Neural progenitor cell (in vitro differentiated cells): ENCODE data around the gene PHKA1. TPM values are rescaled to one million over a fixed set of nuclear protein-coding genes. Genes with fewer than 3 reads are reported as not detected.

ENCODE experiments used
- DNase-seq: peaks from one replicate; pipeline ENCODE4 v3.0.0-alpha.2; 2016; ENCODE audit warnings: low spot score
- H2AFZ ChIP-seq: fragments of 200-600 bp; sonication (generic); replicated peaks from 2 replicates; pipeline ENCODE4 v1.6.1; 2016; ENCODE audit warnings: antibody characterized with exemption
- H3F3A ChIP-seq: fragments of 200-600 bp; sonication (generic); 2 replicates; pipeline ENCODE4 v1.6.1; 2016; ENCODE audit warnings: antibody characterized with exemption, low read depth
- H3K27ac ChIP-seq: fragments of 200-600 bp; sonication (generic); 2 replicates; pipeline ENCODE4 v1.5.1; 2016; ENCODE audit warnings: mild to moderate bottlenecking
- H3K27me3 ChIP-seq: fragments of 200-600 bp; sonication (generic); 2 replicates; pipeline ENCODE4 v1.6.1; 2016; ENCODE audit warnings: mild to moderate bottlenecking, moderate library complexity
- H3K36me3 ChIP-seq: fragments of 200-600 bp; sonication (generic); 2 replicates; pipeline ENCODE4 v1.5.1; 2016
- H3K4me1 ChIP-seq: fragments of 200-600 bp; sonication (generic); 2 replicates; pipeline ENCODE4 v1.6.1; 2016; ENCODE audit warnings: mixed run types
- H3K4me2 ChIP-seq: fragments of 200-600 bp; sonication (generic); 2 replicates; pipeline ENCODE4 v1.6.1; 2016
- H3K4me3 ChIP-seq: fragments of 200-600 bp; sonication (generic); 2 replicates; pipeline ENCODE4 v1.5.1; 2016
- H3K79me2 ChIP-seq: fragments of 200-600 bp; sonication (generic); 2 replicates; pipeline ENCODE4 v1.6.1; 2016; ENCODE audit warnings: low read depth
- H3K9ac ChIP-seq: fragments of 200-600 bp; sonication (generic); 2 replicates; pipeline ENCODE4 v1.6.1; 2016
- H3K9me3 ChIP-seq: fragments of 200-600 bp; sonication (generic); 2 replicates; pipeline ENCODE4 v1.5.1; 2016; ENCODE audit warnings: low read depth
- H4K20me1 ChIP-seq: fragments of 200-600 bp; sonication (generic); 2 replicates; pipeline ENCODE4 v1.6.1; 2016; ENCODE audit warnings: low read depth
- H3K27ac Mint-ChIP-seq: 3 replicates; pipeline ENCODE4 v1.8.0; 2021; ENCODE audit warnings: mixed read lengths
- H3K27me3 Mint-ChIP-seq: 2 replicates; pipeline ENCODE4 v1.8.0; 2022; ENCODE audit warnings: low read depth, mild to moderate bottlenecking, inconsistent platforms, moderate library complexity, mixed read lengths; ENCODE audit not compliant: insufficient read depth
- H3K36me3 Mint-ChIP-seq: 3 replicates; pipeline ENCODE4 v1.8.0; 2021; ENCODE audit warnings: mixed read lengths
- H3K4me1 Mint-ChIP-seq: 3 replicates; pipeline ENCODE4 v1.8.0; 2021; ENCODE audit warnings: mixed read lengths
- H3K4me3 Mint-ChIP-seq: 3 replicates; pipeline ENCODE4 v1.8.0; 2021; ENCODE audit warnings: mild to moderate bottlenecking, moderate library complexity, mixed read lengths
- H3K9me3 Mint-ChIP-seq: 3 replicates; pipeline ENCODE4 v1.8.0; 2020; ENCODE audit warnings: mixed read lengths
- EZH2 ChIP-seq: fragments of 200-600 bp; sonication (generic); IDR thresholded peaks from 2 replicates; pipeline ENCODE4 v1.6.1; 2017; ENCODE audit warnings: antibody characterized with exemption, mild to moderate bottlenecking, moderate library complexity
- EZH2phosphoT487 ChIP-seq: fragments of 200-600 bp; sonication (generic); IDR thresholded peaks from 2 replicates; pipeline ENCODE4 v1.6.1; 2017; ENCODE audit warnings: antibody characterized with exemption
- total RNA-seq: library from RNA; depleted of rRNA; stranded (reverse); fragments of >200 nt; gene quantifications from 2 replicates; pipeline ENCODE4 v1.2.3, GENCODE V29; 2015; ENCODE audit warnings: low replicate concordance
- TF ChIP-seq, protein P1 (sequence below): fragments of 200-600 bp; sonication (generic); IDR thresholded peaks from 2 replicates; pipeline ENCODE4 v1.5.1; 2017; ENCODE audit warnings: antibody characterized with exemption, mild to moderate bottlenecking

Gene PHKA1
- total RNA-seq, 1 donor from 2014 or later, result 5.1 TPM

DNA sequence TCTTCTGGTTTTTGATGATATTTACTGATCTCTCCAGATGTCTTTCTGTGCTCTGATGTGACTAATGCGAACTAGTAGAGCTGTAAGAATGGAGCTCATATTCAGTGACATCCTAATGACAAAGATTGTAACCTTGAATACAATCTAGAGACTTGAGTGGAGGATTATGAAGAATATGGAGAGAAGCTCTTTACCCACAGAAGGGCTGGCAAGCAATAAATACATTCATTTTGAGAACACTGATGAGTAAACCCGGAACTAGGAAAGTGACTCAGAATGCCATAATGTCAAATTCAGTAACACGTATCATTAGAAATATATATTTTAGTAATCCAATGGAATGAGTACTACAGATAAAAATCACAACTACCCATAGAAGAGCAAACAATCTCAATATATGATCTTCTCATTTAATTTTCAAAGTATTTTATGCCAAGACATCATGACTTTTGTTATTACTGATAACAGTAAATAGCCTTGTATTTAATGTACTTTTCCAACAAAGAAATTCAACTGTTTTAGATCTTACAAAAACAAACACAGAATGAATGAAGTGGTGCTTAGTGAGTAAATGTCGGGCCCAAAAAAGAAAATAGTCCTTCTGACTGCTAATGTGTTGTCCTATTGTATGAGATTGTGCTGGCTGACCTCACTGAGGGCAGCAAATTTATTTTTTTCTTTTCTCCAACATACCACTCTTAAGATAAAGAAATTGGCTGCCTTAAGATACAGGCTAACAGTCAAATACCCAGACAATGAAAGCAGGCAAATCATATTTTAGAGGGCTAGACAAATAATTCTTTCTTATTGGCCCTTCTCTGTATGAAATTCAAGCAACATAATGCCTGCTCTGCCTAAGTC is 92.3 kb downstream of the PHKA1 start:
- no peaks in the 10 kb centered on the region for H3K27me3 ChIP-seq
- H3K4me3 ChIP-seq, result no peak overlapping the region
- no peaks in the 10 kb centered on the region for H3K79me2 ChIP-seq
- H3K36me3 ChIP-seq, result no peaks in the 10 kb centered on the region
- H3K9me3 ChIP-seq, result no peaks in the 10 kb centered on the region
- no peaks in the 10 kb centered on the region for H3K27me3 Mint-ChIP-seq
- no peaks in the 10 kb centered on the region for H3F3A ChIP-seq
- no peak overlapping the region for H3K4me3 Mint-ChIP-seq
- H3K36me3 Mint-ChIP-seq, result no peaks in the 10 kb centered on the region
- H3K9ac ChIP-seq, result no peak overlapping the region
- H3K4me1 Mint-ChIP-seq, result no peaks in the 10 kb centered on the region
- H3K4me1 ChIP-seq, result no peaks in the 10 kb centered on the region
- DNase-seq, result no peak
- H3K9me3 Mint-ChIP-seq, result no peaks in the 10 kb centered on the region
- H3K4me2 ChIP-seq, result no peak overlapping the region
- TF ChIP-seq EZH2phosphoT487 (no peak), EZH2 (no peak)
- TF ChIP-seq, protein P1, sequence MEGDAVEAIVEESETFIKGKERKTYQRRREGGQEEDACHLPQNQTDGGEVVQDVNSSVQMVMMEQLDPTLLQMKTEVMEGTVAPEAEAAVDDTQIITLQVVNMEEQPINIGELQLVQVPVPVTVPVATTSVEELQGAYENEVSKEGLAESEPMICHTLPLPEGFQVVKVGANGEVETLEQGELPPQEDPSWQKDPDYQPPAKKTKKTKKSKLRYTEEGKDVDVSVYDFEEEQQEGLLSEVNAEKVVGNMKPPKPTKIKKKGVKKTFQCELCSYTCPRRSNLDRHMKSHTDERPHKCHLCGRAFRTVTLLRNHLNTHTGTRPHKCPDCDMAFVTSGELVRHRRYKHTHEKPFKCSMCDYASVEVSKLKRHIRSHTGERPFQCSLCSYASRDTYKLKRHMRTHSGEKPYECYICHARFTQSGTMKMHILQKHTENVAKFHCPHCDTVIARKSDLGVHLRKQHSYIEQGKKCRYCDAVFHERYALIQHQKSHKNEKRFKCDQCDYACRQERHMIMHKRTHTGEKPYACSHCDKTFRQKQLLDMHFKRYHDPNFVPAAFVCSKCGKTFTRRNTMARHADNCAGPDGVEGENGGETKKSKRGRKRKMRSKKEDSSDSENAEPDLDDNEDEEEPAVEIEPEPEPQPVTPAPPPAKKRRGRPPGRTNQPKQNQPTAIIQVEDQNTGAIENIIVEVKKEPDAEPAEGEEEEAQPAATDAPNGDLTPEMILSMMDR, result no peak
- H2AFZ ChIP-seq, result no peak overlapping the region
- H3K27ac Mint-ChIP-seq, result no peak overlapping the region
- H3K27ac ChIP-seq, result no peak overlapping the region
- no peaks in the 10 kb centered on the region for H4K20me1 ChIP-seq

DNA sequence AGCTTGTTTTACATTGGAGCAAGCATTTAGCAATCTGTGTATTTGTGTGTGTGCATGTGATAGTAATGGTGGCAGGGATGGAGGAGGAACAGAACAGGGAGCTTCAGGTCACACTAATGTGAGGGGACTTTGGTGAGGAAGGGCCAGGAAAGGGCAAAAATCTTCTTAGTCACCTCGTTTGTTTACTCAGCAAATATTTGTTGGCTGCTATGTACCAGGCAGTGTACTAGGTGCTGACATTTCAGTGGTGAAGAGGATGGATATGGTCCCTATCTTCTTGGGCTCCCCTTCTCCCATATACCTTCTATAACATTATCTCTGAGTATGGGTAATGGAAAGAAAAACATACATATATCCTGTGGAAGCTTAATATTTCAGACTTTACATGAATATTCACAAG is 92.9 kb downstream of the PHKA1 start:
- no peak overlapping the region for H3K4me3 Mint-ChIP-seq
- Histone ChIP-seq H3K27me3 (no peaks in the 10 kb centered on the region), H4K20me1 (no peaks in the 10 kb centered on the region), H3K27ac (no peak overlapping the region), H3K4me2 (no peak overlapping the region), H3K79me2 (no peaks in the 10 kb centered on the region), H2AFZ (no peak overlapping the region), H3K36me3 (no peaks in the 10 kb centered on the region), H3K9me3 (no peaks in the 10 kb centered on the region), H3F3A (no peaks in the 10 kb centered on the region), H3K9ac (no peak overlapping the region), H3K4me3 (no peak overlapping the region), H3K4me1 (no peaks in the 10 kb centered on the region)
- H3K4me1 Mint-ChIP-seq, result no peaks in the 10 kb centered on the region
- TF ChIP-seq, protein P1, result no peak
- TF ChIP-seq EZH2 (no peak), EZH2phosphoT487 (no peak)
- H3K27ac Mint-ChIP-seq, result no peak overlapping the region
- no peaks in the 10 kb centered on the region for H3K9me3 Mint-ChIP-seq
- DNase-seq, result no peak
- H3K27me3 Mint-ChIP-seq, result no peaks in the 10 kb centered on the region
- H3K36me3 Mint-ChIP-seq, result no peaks in the 10 kb centered on the region

DNA sequence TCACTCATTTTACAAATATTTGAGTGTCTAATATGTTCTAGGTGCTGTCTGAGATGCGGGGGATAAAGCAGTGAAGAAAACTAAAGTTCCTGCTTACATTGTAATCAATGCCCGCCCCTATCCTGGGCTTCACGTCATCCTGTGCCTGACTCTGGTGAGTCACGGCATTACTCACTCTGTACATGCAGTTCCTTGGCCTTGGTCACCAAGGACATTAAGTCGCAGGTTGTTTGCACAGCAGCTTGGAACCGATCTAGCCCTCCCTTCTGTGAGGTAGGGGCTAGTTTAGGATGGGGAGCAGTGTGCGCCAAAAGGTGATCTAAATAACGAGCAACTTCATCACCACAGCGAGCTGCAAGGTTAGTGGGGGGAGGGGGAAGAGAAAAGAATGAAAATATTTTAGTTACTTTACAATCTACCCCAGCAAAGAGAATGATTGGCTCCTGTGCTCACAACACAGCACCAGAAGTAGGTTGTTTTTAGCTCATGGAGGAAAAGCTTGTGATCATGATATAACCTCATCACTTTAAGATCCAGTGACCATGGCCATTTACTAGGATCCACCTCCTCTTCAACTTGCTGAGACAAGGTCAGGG is 93.5 kb downstream of the PHKA1 start:
- Histone ChIP-seq H3K4me2 (no peak overlapping the region), H3K27ac (no peak overlapping the region), H3K36me3 (no peaks in the 10 kb centered on the region), H3K27me3 (no peaks in the 10 kb centered on the region), H3K9ac (no peak overlapping the region), H2AFZ (no peak overlapping the region), H4K20me1 (no peaks in the 10 kb centered on the region), H3K9me3 (no peaks in the 10 kb centered on the region), H3K4me1 (no peaks in the 10 kb centered on the region), H3K79me2 (no peaks in the 10 kb centered on the region), H3F3A (no peaks in the 10 kb centered on the region), H3K4me3 (no peak overlapping the region)
- Mint-ChIP-seq H3K9me3 (no peaks in the 10 kb centered on the region), H3K27ac (no peak overlapping the region), H3K27me3 (no peaks in the 10 kb centered on the region), H3K36me3 (no peaks in the 10 kb centered on the region), H3K4me1 (no peaks in the 10 kb centered on the region), H3K4me3 (no peak overlapping the region)
- DNase-seq, result no peak
- TF ChIP-seq EZH2, result no peak
- TF ChIP-seq, protein P1, result no peak
- no peak for TF ChIP-seq EZH2phosphoT487
